HCT116 (cell line): ENCODE data around the gene MMP25. TPM values are rescaled to one million over a fixed set of nuclear protein-coding genes. Genes with fewer than 3 reads are reported as not detected.

ENCODE experiments used
- ATAC-seq: fragments of 200-7000 bp; cut with Tn5 transposase; 2 replicates; pipeline ENCODE4 v1.9.1; 2020; ENCODE audit warnings: mild to moderate bottlenecking, moderate library complexity
- BruUV-seq: library from RNA; stranded (reverse); fragments of 400-500 nt; replicated peaks from 2 replicates; lab custom pipeline; 2021; lab: Mats Ljungman, UMichigan
- CTCF ChIA-PET: fragments of 300-600 bp; sonication (Branson Sonifier 250); formaldehyde crosslinking; loops from one replicate; lab custom pipeline; 2021; ENCODE audit warnings: antibody characterized with exemption; lab: Charles Lee
- POLR2A ChIA-PET: fragments of 300-600, 350-600 bp; sonication (Branson Sonifier 250); formaldehyde crosslinking; loops from one replicate; lab custom pipeline; 2021; ENCODE audit warnings: antibody characterized with exemption; lab: Charles Lee
- RAD21 ChIA-PET, 2 experiments: fragments of 300-600 bp; sonication (Branson Sonifier 250); formaldehyde crosslinking; loops; one replicate each; lab custom pipeline; 2023; ENCODE audit warnings: low total read pairs in 2 of 2; ENCODE audit not compliant: uncharacterized antibody in 2 of 2, unreplicated experiment in 2 of 2, low non-redundant PET in 1 of 2; lab: Charles Lee
- DNase-seq: peaks from one replicate; pipeline ENCODE4 v3.0.0-alpha.2; 2010; ENCODE audit warnings: low read depth, low spot score
- H2AFZ ChIP-seq: fragments of 200-600 bp; shearing (Covaris generic), sonication (generic); 2 replicates; pipeline ENCODE4 v1.6.1; 2017; ENCODE audit warnings: low read depth, mixed run types, mixed read lengths, antibody characterized with exemption, low read length; ENCODE audit not compliant: poor library complexity, severe bottlenecking
- H3K27ac ChIP-seq: 2 replicates; pipeline ENCODE4 v1.5.1; 2012; ENCODE audit warnings: low read depth, low read length
- H3K27me3 ChIP-seq: fragments of 200-600 bp; sonication (generic); 2 replicates; pipeline ENCODE4 v1.6.1; 2016; ENCODE audit warnings: mixed run types, low read length, mixed read lengths; ENCODE audit not compliant: insufficient read depth
- H3K36me3 ChIP-seq, 2 experiments: fragments of 200-500 bp in 1 of 2; fragments of 200-600 bp in 1 of 2; sonication (Bioruptor generic) in 1 of 2; sonication (generic) in 1 of 2; 2 replicates each; pipeline versions ENCODE4 v1.5.1 to v1.6.1; 2014 to 2016; ENCODE audit warnings: low read length in 2 of 2, inconsistent platforms in 1 of 2, mixed read lengths in 1 of 2, mixed run types in 1 of 2; ENCODE audit not compliant: insufficient read depth in 2 of 2, control insufficient read depth in 1 of 2
- H3K4me1 ChIP-seq, 2 experiments: fragments of 200-600 bp in 1 of 2; sonication (generic) in 1 of 2; 2 replicates each; pipeline versions ENCODE4 v1.5.1 to v1.6.1; 2012 to 2017; ENCODE audit warnings: low read length in 2 of 2, inconsistent platforms in 1 of 2, mild to moderate bottlenecking in 1 of 2, mixed read lengths in 1 of 2, mixed run types in 1 of 2, moderate library complexity in 1 of 2; ENCODE audit not compliant: insufficient read depth in 2 of 2, control insufficient read depth in 1 of 2
- H3K4me2 ChIP-seq: fragments of 200-600 bp; sonication (generic); 2 replicates; pipeline ENCODE4 v1.6.1; 2017; ENCODE audit warnings: mixed run types, low read length, mixed read lengths
- H3K4me3 ChIP-seq, 2 experiments: fragments of 200-600 bp in 1 of 2; sonication (generic) in 1 of 2; replicated peaks in 1 of 2; 2 replicates each; pipeline ENCODE4 v1.5.1; 2011 to 2016; ENCODE audit warnings: low read length in 2 of 2, control low read depth in 1 of 2, low read depth in 1 of 2, mild to moderate bottlenecking in 1 of 2, mixed read lengths in 1 of 2, mixed run types in 1 of 2
- H3K79me2 ChIP-seq: fragments of 200-600 bp; sonication (generic); 2 replicates; pipeline ENCODE4 v1.6.1; 2017; ENCODE audit warnings: mild to moderate bottlenecking, mixed run types, low read length, moderate library complexity, mixed read lengths; ENCODE audit not compliant: insufficient read depth
- H3K9ac ChIP-seq: fragments of 200-600 bp; sonication (generic); 2 replicates; pipeline ENCODE4 v1.6.1; 2016; ENCODE audit warnings: low read length, mixed read lengths
- H3K9me2 ChIP-seq: fragments of 200-600 bp; sonication (generic), shearing (Covaris generic); 2 replicates; pipeline ENCODE4 v1.6.1; 2017; ENCODE audit warnings: mixed run types, mild to moderate bottlenecking, moderate library complexity; ENCODE audit not compliant: insufficient read depth
- H3K9me3 ChIP-seq, 2 experiments: fragments of 200-500 bp in 1 of 2; fragments of 200-600 bp in 1 of 2; sonication (Bioruptor generic) in 1 of 2; sonication (generic) in 1 of 2; 2 replicates each; pipeline ENCODE4 v1.6.1; 2014 to 2017; ENCODE audit warnings: low read length in 2 of 2, mixed read lengths in 2 of 2, inconsistent platforms in 1 of 2, low read depth in 1 of 2, mild to moderate bottlenecking in 1 of 2, mixed run types in 1 of 2, moderate library complexity in 1 of 2; ENCODE audit not compliant: control insufficient read depth in 1 of 2, insufficient read depth in 1 of 2
- H4K20me1 ChIP-seq: fragments of 200-600 bp; sonication (generic), shearing (Covaris generic); 2 replicates; pipeline ENCODE4 v1.6.1; 2017; ENCODE audit warnings: mixed run types, mild to moderate bottlenecking, moderate library complexity; ENCODE audit not compliant: insufficient read depth
- ATF3 ChIP-seq: IDR thresholded peaks from 2 replicates; pipeline ENCODE4 v1.6.1; 2012
- EGR1 ChIP-seq: IDR thresholded peaks from 2 replicates; pipeline ENCODE4 v1.6.1; 2012; ENCODE audit warnings: low read depth
- ELF1 ChIP-seq: IDR thresholded peaks from 2 replicates; pipeline ENCODE4 v1.6.1; 2012; ENCODE audit warnings: low read depth, borderline replicate concordance
- JUND ChIP-seq: IDR thresholded peaks from 2 replicates; pipeline ENCODE4 v1.6.1; 2012
- POLR2A ChIP-seq: IDR thresholded peaks from 2 replicates; pipeline ENCODE4 v1.7.0; 2011; ENCODE audit warnings: borderline replicate concordance; ENCODE audit not compliant: insufficient read depth, insufficient read length; ENCODE audit errors: extremely low read depth
- YY1 ChIP-seq: IDR thresholded peaks from 2 replicates; pipeline ENCODE4 v1.6.1; 2011; ENCODE audit warnings: low read length, low read depth, moderate library complexity, mild to moderate bottlenecking; ENCODE audit not compliant: insufficient replicate concordance; ENCODE audit errors: extremely low read depth
- ZBTB33 ChIP-seq: IDR thresholded peaks from 2 replicates; pipeline ENCODE4 v1.6.1; 2011; ENCODE audit warnings: mild to moderate bottlenecking, low read length, moderate library complexity; ENCODE audit not compliant: insufficient replicate concordance; ENCODE audit errors: extremely low read depth
- ZFX ChIP-seq: fragments of 450-650 bp; IDR thresholded peaks from 2 replicates; pipeline ENCODE4 v1.6.1; 2017
- intact Hi-C: fragments of 100-400 bp; cut with micrococcal nuclease; formaldehyde crosslinking; loops from 2 replicates; pipeline ENCODE4 v1.10.0; 2022
- total RNA-seq: library from RNA; stranded (reverse); gene quantifications from one replicate; pipeline ENCODE4 v1.2.1, GENCODE V29; 2021; ENCODE audit not compliant: unreplicated experiment

MMP25 gene
- total RNA-seq, 1 experiment from 2014 or later = 2.5 TPM

GRCh38 chr16:3007059-3007956 lies 39.1 kb upstream of the MMP25 start:
- TF ChIP-seq YY1 = no peak
- no peak for TF ChIP-seq JUND
- TF ChIP-seq EGR1 = no peak
- TF ChIP-seq ZFX = no peak
- no peak for TF ChIP-seq POLR2A
- TF ChIP-seq ELF1 = no peak
- no peak for TF ChIP-seq ATF3
- TF ChIP-seq ZBTB33 = no peak
- Histone ChIP-seq H3K4me3 (no peak overlapping the region), H3K4me2 (peak overlapping the region; percentile 84; the same call in 1 of the 2 replicates), H3K9me3 (no peaks in the 10 kb centered on the region), H3K27ac (no peak overlapping the region; the same call in 1 of the 2 replicates), H3K4me1 (peaks cover 52 to 81% of the 10 kb centered on the region in 2 experiments), H3K9ac (peak overlapping the region; percentile 6; the same call in 1 of the 2 replicates), H3K27me3 (no peaks in the 10 kb centered on the region), H3K79me2 (no peaks in the 10 kb centered on the region), H3K36me3 (no peaks in the 10 kb centered on the region), H3K9me2 (no peaks in the 10 kb centered on the region), H4K20me1 (no peaks in the 10 kb centered on the region), H2AFZ (no peak overlapping the region)
- ChIA-PET POLR2A (interaction anchor here (11.4 kb wide), 1 partner anchor 14 kb away, joined by 188 read pairs; the partner anchor contains the start of genes CLDN6, HCFC1R1, THOC6 and TNFRSF12A), RAD21 (no interaction called here), CTCF (interaction anchor here (0.7 to 1.1 kb wide), 3 partner anchors 14 to 26 kb away, joined by 3 to 4 read pairs (median 4); no protein-coding TSS in a partner anchor)
- BruUV-seq = no TSS peak
- no peak for DNase-seq
- intact Hi-C loops = no loop called here
- ATAC-seq = no peak
